Activated CD4-positive, alpha-beta T cell treated with anti-CD3 and anti-CD28 coated beads for 36 hours (primary cell): Measurements from ENCODE around the gene LRRC4C. TPM values are rescaled to one million over a fixed set of nuclear protein-coding genes. Genes with fewer than 3 reads are reported as not detected.
"Not testable (repeated sequence)": the region's sequence is repeated elsewhere in the genome, so short reads cannot be mapped to it uniquely, and the experiment has no call there.

Experiments
- ATAC-seq: fragments of 200-7000 bp; cut with Tn5 transposase; one replicate; pipeline ENCODE4 v1.10.0; 2021; ENCODE audit warnings: mild to moderate bottlenecking, moderate library complexity
- CTCF ChIA-PET: fragments of 350-600 bp; sonication (Branson Sonifier 250); formaldehyde crosslinking; loops from one replicate; lab custom pipeline; 2021; ENCODE audit warnings: antibody characterized with exemption; lab: Charles Lee
- POLR2A ChIA-PET: fragments of 350-600 bp; sonication (Branson Sonifier 250); formaldehyde crosslinking; loops from one replicate; lab custom pipeline; 2021; ENCODE audit warnings: antibody characterized with exemption, inconsistent platforms; lab: Charles Lee
- DNase-seq: peaks from one replicate; pipeline ENCODE4 v3.0.0-alpha.2; 2020
- H3K27ac Mint-ChIP-seq: one replicate; pipeline ENCODE4 v1.8.0; 2021; ENCODE audit warnings: mixed read lengths
- H3K27me3 Mint-ChIP-seq: one replicate; pipeline ENCODE4 v1.8.0; 2021; ENCODE audit warnings: mixed read lengths
- H3K36me3 Mint-ChIP-seq: one replicate; pipeline ENCODE4 v1.8.0; 2021; ENCODE audit warnings: low read depth, mixed read lengths
- H3K4me1 Mint-ChIP-seq: one replicate; pipeline ENCODE4 v1.8.0; 2021; ENCODE audit warnings: mixed read lengths
- H3K4me3 Mint-ChIP-seq: one replicate; pipeline ENCODE4 v1.8.0; 2021; ENCODE audit warnings: mild to moderate bottlenecking, moderate library complexity, mixed read lengths
- H3K9me3 Mint-ChIP-seq: one replicate; pipeline ENCODE4 v1.8.0; 2021; ENCODE audit warnings: low read depth, mixed read lengths
- intact Hi-C, 2 experiments: fragments of 100-400 bp; cut with DNase I in 1 of 2; cut with micrococcal nuclease in 1 of 2; formaldehyde crosslinking; loops; one replicate each; pipeline versions ENCODE4 v1.14.2 to v1.15.1; 2022 to 2024; cut with DNase I, micrococcal nuclease
- total RNA-seq, 2 experiments: library from RNA; stranded (reverse); gene quantifications; one replicate each; pipeline ENCODE4 v1.2.3, GENCODE V29; 2021

The LRRC4C gene
- total RNA-seq, 2 experiments from 2014 or later, result not detected

DNA sequence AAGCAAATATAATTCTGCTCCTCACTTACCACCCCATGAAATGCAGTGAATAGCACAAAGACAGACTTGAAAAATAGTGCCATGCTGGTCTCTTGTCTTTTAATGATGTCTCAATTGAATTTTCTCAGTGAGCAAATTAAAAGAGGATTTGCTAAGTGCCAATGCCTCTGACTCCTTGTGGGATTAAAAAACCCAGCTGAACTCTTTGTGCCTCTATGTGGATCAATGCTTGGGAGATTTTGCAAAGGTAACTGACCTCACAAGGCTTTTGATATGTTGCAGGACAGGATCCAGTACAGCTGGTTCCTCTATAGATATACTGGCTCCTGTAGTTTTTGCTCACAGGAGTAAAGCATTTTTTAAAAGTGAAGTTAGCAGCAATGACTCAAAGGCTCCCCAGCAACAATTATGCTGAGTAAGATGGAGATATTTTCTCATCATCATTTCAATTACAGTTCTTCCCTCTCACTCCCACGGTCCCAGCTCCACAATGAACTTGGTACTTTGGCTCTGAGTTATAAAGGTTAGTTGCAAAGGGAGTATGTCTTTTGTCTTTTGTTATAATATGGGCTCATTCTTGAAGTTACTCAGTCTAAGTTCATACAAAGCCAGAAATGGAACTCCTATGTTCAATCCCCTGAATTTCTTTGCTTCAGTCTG is 471.5 kb downstream of the LRRC4C start:
- peaks cover 16% of the 10 kb centered on the region for H3K9me3 Mint-ChIP-seq
- CTCF ChIA-PET, result interaction anchor here (0.7 kb wide), 1 partner anchor 21 kb away, joined by 3 read pairs; no protein-coding TSS in a partner anchor
- POLR2A ChIA-PET, result no interaction called here
- intact Hi-C loops, result no loop called here
- no peaks in the 10 kb centered on the region for H3K4me1 Mint-ChIP-seq
- no peaks in the 10 kb centered on the region for H3K27me3 Mint-ChIP-seq
- no peak overlapping the region for H3K27ac Mint-ChIP-seq
- no peak for DNase-seq
- no peaks in the 10 kb centered on the region for H3K36me3 Mint-ChIP-seq
- H3K4me3 Mint-ChIP-seq, result no peak overlapping the region
- no peak for ATAC-seq

- Mint-ChIP-seq H3K27ac (no peak overlapping the region), H3K4me3 (no peak overlapping the region), H3K9me3 (peaks cover 18% of the 10 kb centered on the region), H3K4me1 (no peaks in the 10 kb centered on the region), H3K36me3 (no peaks in the 10 kb centered on the region), H3K27me3 (no peaks in the 10 kb centered on the region)
- POLR2A ChIA-PET, result no interaction called here
- no peak for DNase-seq
- intact Hi-C loops, result no loop called here
- CTCF ChIA-PET, result no interaction called here
- ATAC-seq, result no peak
Measured at GRCh38 chr11:40986320-40986719, 473.1 kb downstream of the LRRC4C start.

DNA sequence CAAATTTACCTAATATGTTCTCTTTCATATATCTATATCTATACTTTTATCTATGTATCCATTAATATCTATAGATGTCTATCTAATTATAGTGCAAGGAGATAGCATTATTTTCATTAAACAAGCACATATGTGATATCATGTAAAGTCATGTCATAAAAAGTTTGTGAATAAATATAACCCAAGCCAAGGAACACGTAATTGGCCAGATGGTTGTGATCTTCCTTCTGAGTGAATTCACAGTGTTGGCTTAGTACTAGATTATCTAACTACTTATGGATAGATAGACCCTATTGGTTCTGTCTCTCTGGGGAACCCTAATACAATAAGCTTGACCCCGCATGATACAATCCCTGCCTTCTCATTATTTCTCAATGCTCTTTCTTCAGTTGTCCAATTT is 484.4 kb downstream of the LRRC4C start:
- CTCF ChIA-PET, result interaction anchor here (0.5 kb wide), 1 partner anchor 711 kb away, joined by 3 read pairs; no protein-coding TSS in a partner anchor

DNA sequence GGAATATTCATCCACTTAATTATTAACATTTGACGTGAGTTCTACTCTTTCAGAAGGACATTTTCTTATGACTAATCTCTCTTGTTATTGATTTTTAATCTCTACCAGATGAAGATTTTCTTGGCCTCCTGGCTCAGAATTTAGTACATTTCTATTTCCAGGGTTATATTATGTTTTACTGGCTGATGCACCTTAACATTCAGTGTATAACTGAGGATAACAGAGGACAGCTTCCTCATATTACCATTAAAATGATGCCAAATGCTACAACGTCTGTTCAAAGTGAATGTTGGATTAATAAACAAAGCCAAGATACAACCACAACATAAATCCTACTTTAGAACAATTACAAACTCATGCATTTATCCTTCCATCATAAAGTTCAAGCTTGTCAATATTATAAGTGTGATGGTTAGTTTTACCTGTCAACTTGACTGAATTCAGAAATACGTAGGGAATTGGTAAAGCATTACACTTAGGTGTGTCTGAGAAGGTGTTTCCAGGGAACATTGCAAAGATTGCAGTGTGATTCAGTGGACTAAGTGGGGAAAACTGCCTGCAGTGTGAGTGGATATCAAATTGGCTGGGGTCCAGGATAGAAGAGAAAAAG is 485.2 kb downstream of the LRRC4C start:
- intact Hi-C loops, result no loop called here
- no peak overlapping the region for H3K27ac Mint-ChIP-seq
- ATAC-seq (no peak), DNase-seq (no peak)
- H3K36me3 Mint-ChIP-seq, result no peaks in the 10 kb centered on the region
- H3K4me1 Mint-ChIP-seq, result no peaks in the 10 kb centered on the region
- H3K27me3 Mint-ChIP-seq, result no peaks in the 10 kb centered on the region
- H3K4me3 Mint-ChIP-seq, result no peak overlapping the region
- ChIA-PET CTCF (no interaction called here), POLR2A (no interaction called here)
- peaks cover 32% of the 10 kb centered on the region for H3K9me3 Mint-ChIP-seq

More for the DNA sequence above, 484.4 kb downstream of the LRRC4C start:
- no peak for DNase-seq
- H3K4me3 Mint-ChIP-seq, result no peak overlapping the region
- intact Hi-C loops, result no loop called here
- no peaks in the 10 kb centered on the region for H3K4me1 Mint-ChIP-seq
- POLR2A ChIA-PET, result no interaction called here
- no peaks in the 10 kb centered on the region for H3K36me3 Mint-ChIP-seq
- no peaks in the 10 kb centered on the region for H3K27me3 Mint-ChIP-seq
- no peak for ATAC-seq
- peaks cover 32% of the 10 kb centered on the region for H3K9me3 Mint-ChIP-seq
- H3K27ac Mint-ChIP-seq, result no peak overlapping the region

DNA sequence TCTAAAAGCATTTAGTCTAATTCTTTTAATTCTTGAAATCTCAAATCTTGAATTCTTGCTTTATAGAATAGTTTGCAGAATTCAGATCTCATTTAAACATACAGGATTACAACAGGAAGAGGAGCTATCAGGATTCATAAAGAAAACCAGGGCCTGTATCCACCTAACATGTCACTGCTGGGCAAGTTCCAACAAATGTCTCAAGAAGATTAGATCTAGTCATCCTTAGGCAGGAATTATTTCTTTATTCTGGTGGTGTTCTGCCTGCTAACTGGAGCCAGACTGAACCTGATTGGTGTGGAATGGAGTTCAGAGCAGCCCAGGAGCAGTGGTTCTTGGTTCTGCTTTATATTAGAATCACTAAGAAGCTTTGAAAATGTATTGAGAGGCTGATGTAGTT is 500.7 kb downstream of the LRRC4C start:
- CTCF ChIA-PET, result no interaction called here
- no peaks in the 10 kb centered on the region for H3K36me3 Mint-ChIP-seq
- no peak overlapping the region for H3K4me3 Mint-ChIP-seq
- DNase-seq (no peak), ATAC-seq (no peak)
- H3K27me3 Mint-ChIP-seq, result no peaks in the 10 kb centered on the region
- no peak overlapping the region for H3K27ac Mint-ChIP-seq
- intact Hi-C loops, result no loop called here
- H3K9me3 Mint-ChIP-seq, result peaks cover 20% of the 10 kb centered on the region
- no peaks in the 10 kb centered on the region for H3K4me1 Mint-ChIP-seq
- POLR2A ChIA-PET, result no interaction called here

GRCh38 chr11:40952479-40952878 is 507.0 kb downstream of the LRRC4C start:
- Mint-ChIP-seq H3K4me3 (no peak overlapping the region), H3K9me3 (peaks cover 14% of the 10 kb centered on the region), H3K27ac (no peak overlapping the region), H3K4me1 (no peaks in the 10 kb centered on the region), H3K36me3 (no peaks in the 10 kb centered on the region), H3K27me3 (no peaks in the 10 kb centered on the region)
- ChIA-PET POLR2A (no interaction called here), CTCF (no interaction called here)
- no peak for ATAC-seq
- DNase-seq, result no peak
- intact Hi-C loops, result no loop called here

DNA sequence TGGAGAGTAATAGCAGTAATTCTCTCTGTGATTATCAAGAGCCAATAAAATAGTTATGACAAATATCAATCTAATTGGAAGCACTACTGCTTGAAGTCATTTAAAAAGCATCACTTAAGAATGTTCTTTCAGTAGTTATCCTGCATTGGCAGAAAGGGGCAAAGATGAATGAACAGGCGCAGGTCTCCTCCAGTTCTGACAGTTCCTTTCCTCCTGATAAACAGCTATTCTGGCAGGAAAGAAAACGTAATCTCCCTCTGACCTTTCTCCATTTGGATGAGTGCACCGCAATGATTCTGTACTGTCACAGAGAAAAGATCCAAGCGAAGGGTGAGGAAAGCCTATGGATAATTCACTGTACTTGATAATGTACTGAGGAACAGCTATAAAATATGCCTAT is 521.5 kb downstream of the LRRC4C start:
- Mint-ChIP-seq H3K27ac (no peak overlapping the region), H3K4me3 (no peak overlapping the region), H3K27me3 (no peaks in the 10 kb centered on the region), H3K9me3 (peaks cover 10% of the 10 kb centered on the region), H3K4me1 (no peaks in the 10 kb centered on the region), H3K36me3 (no peaks in the 10 kb centered on the region)
- intact Hi-C loops, result no loop called here
- no peak for DNase-seq
- ATAC-seq, result no peak
- CTCF ChIA-PET, result no interaction called here
- POLR2A ChIA-PET, result no interaction called here

- POLR2A ChIA-PET, result no interaction called here
- intact Hi-C loops, result no loop called here
- Mint-ChIP-seq H3K4me3 (no peak overlapping the region), H3K9me3 (peaks cover 6% of the 10 kb centered on the region), H3K36me3 (no peaks in the 10 kb centered on the region), H3K27ac (no peak overlapping the region), H3K4me1 (no peaks in the 10 kb centered on the region), H3K27me3 (no peaks in the 10 kb centered on the region)
- no peak for ATAC-seq
- DNase-seq, result no peak
- CTCF ChIA-PET, result no interaction called here
Measured at GRCh38 chr11:40924915-40925314, 534.5 kb downstream of the LRRC4C start.

DNA sequence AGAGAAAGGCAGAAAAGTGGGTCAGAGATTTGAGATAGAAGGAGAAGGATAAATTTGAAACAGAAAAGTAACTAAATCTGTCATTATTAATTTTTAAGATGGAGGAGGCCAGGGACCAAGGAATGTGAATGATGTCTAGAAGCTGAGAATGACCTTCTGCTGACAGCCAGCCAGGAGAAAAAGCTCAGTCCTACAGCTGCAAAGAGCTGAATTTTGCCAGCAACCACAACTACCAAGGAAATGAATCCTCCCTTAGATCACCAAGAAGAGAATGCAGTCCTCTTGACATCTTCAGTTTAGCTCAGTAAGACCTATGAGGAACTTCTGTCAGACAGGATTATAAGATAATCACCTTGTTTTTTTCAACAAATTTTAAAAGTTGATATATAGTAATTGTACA is 538.2 kb downstream of the LRRC4C start:
- no peak overlapping the region for H3K4me3 Mint-ChIP-seq
- no peak overlapping the region for H3K27ac Mint-ChIP-seq
- CTCF ChIA-PET, result no interaction called here
- H3K27me3 Mint-ChIP-seq, result no peaks in the 10 kb centered on the region
- POLR2A ChIA-PET, result no interaction called here
- no peaks in the 10 kb centered on the region for H3K36me3 Mint-ChIP-seq
- no peaks in the 10 kb centered on the region for H3K4me1 Mint-ChIP-seq
- DNase-seq (no peak), ATAC-seq (no peak)
- intact Hi-C loops, result no loop called here
- H3K9me3 Mint-ChIP-seq, result peaks cover 8% of the 10 kb centered on the region

GRCh38 chr11:40910774-40911173 is 548.7 kb downstream of the LRRC4C start:
- ATAC-seq, H3K27ac Mint-ChIP-seq, DNase-seq, H3K36me3 Mint-ChIP-seq, H3K4me1 Mint-ChIP-seq, H3K27me3 Mint-ChIP-seq, CTCF ChIA-PET, POLR2A ChIA-PET, intact Hi-C loops, H3K4me3 Mint-ChIP-seq: not testable (repeated sequence)
- peaks cover 19% of the 10 kb centered on the region for H3K9me3 Mint-ChIP-seq

DNA sequence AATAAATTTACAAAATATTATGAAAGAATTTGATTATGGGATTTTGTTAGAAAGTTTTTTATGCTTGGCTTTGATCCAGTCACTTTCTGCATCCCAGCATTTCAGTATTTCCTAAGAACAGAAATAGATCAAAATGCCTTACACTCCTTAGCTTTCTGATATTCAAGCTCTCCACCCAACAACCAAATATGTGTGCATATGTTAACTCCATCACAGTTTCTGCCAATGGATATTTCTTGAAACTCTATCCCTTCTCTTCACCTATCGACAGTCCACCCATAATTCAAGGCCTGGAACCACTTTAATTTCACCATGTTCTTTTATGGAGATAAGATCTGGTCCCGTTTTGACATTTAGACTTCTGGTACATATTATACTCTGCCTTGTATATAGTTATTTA is 565.0 kb downstream of the LRRC4C start:
- DNase-seq (no peak), ATAC-seq (no peak)
- CTCF ChIA-PET, result no interaction called here
- no peak overlapping the region for H3K27ac Mint-ChIP-seq
- no peaks in the 10 kb centered on the region for H3K36me3 Mint-ChIP-seq
- no peak overlapping the region for H3K4me3 Mint-ChIP-seq
- H3K9me3 Mint-ChIP-seq, result peaks cover 20% of the 10 kb centered on the region
- POLR2A ChIA-PET, result no interaction called here
- H3K27me3 Mint-ChIP-seq, result no peaks in the 10 kb centered on the region
- intact Hi-C loops, result no loop called here
- no peaks in the 10 kb centered on the region for H3K4me1 Mint-ChIP-seq

DNA sequence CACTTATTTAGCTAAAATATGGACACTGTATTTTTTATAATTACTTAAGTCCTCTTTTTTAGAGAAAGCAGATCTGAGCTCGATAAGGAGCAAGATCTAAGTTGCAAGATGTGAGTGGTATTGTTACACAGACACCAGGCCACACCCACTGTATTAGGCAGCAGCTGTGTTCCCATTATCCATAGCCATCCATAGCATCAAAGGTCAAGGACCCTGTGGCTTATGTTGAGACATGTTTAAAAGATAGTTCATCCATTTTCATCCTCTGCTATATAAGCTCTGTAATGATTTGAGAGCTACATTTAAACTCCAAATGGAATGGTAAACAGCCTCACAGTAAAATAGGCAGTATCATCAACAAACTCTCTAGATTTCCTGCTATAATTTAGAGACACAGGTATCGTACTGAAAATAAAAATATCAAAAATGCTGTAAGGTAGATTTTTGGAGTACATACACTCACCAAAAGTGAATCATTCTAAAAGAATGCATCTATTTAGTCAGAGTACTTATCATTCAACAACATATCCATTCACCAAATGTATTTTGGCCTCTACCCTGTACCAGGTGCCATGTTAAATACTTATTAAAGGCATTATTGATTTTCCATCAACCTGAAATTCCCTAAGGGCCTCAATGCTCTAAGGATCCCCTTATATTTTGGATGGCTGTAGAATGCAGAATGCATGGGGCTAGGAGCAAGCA is 574.0 kb downstream of the LRRC4C start:
- Mint-ChIP-seq H3K4me3 (no peak overlapping the region), H3K9me3 (peaks cover 9% of the 10 kb centered on the region), H3K27ac (no peak overlapping the region), H3K4me1 (no peaks in the 10 kb centered on the region), H3K36me3 (no peaks in the 10 kb centered on the region), H3K27me3 (no peaks in the 10 kb centered on the region)
- DNase-seq (no peak), ATAC-seq (no peak)
- ChIA-PET POLR2A (no interaction called here), CTCF (no interaction called here)
- intact Hi-C loops, result no loop called here
